Keratinocyte (primary cell): ENCODE results near the gene DCDC2. TPM values are rescaled to one million over a fixed set of nuclear protein-coding genes. Genes with fewer than 3 reads are reported as not detected.

Experiments used
- DNase-seq: peaks from one replicate; pipeline ENCODE4 v3.0.0-alpha.2; 2011; ENCODE audit warnings: low read depth, missing footprints, low spot score
- FAIRE-seq: peaks from 2 replicates; lab custom pipeline; 2011; peaks lifted over from hg19 to GRCh38; lab: Jason Lieb, UNC
- H2AFZ ChIP-seq: 2 replicates; pipeline ENCODE4 v1.6.0; 2012; ENCODE audit warnings: low read length, control low read depth, inconsistent platforms; ENCODE audit not compliant: control insufficient read depth
- H3K27ac ChIP-seq: 2 replicates; pipeline ENCODE4 v1.5.1; 2011; ENCODE audit warnings: low read length; ENCODE audit not compliant: control insufficient read depth, insufficient read depth
- H3K27me3 ChIP-seq: 3 replicates; pipeline ENCODE4 v1.6.0; 2011; ENCODE audit warnings: low read length; ENCODE audit not compliant: control insufficient read depth, insufficient read depth; ENCODE audit errors: extremely low read depth
- H3K36me3 ChIP-seq, 2 experiments: 2 replicates in 1 of 2; 3 replicates in 1 of 2; pipeline ENCODE4 v1.5.1; 2011; ENCODE audit warnings: low read length in 2 of 2, mild to moderate bottlenecking in 1 of 2; ENCODE audit not compliant: control insufficient read depth in 2 of 2, insufficient read depth in 2 of 2; ENCODE audit errors: extremely low read depth in 1 of 2
- H3K4me1 ChIP-seq: 3 replicates; pipeline ENCODE4 v1.5.1; 2011; ENCODE audit warnings: low read length; ENCODE audit not compliant: control insufficient read depth, insufficient read depth; ENCODE audit errors: extremely low read depth
- H3K4me2 ChIP-seq: 3 replicates; pipeline ENCODE4 v1.6.0; 2011; ENCODE audit warnings: low read depth, low read length; ENCODE audit not compliant: control insufficient read depth, insufficient read depth; ENCODE audit errors: extremely low read depth
- H3K4me3 ChIP-seq, 3 experiments: fragments of 200-600 bp in 1 of 3; sonication (generic) in 1 of 3; 2 replicates in 2 of 3; 3 replicates in 1 of 3; pipeline ENCODE4 v1.5.1; 2011 to 2016; ENCODE audit warnings: low read length in 3 of 3, mild to moderate bottlenecking in 3 of 3, control low read depth in 2 of 3, inconsistent platforms in 1 of 3, low read depth in 1 of 3, mixed read lengths in 1 of 3, mixed run types in 1 of 3, moderate library complexity in 1 of 3; ENCODE audit not compliant: control insufficient read depth in 2 of 3, insufficient read depth in 2 of 3; ENCODE audit errors: extremely low read depth in 1 of 3
- H3K79me2 ChIP-seq: 2 replicates; pipeline ENCODE4 v1.6.0; 2012; ENCODE audit warnings: low read length; ENCODE audit not compliant: control insufficient read depth, insufficient read depth
- H3K9ac ChIP-seq: 3 replicates; pipeline ENCODE4 v1.6.0; 2011; ENCODE audit warnings: low read length; ENCODE audit not compliant: control insufficient read depth, insufficient read depth; ENCODE audit errors: extremely low read depth
- H3K9me1 ChIP-seq: 3 replicates; pipeline ENCODE4 v1.6.0; 2011; ENCODE audit warnings: low read length; ENCODE audit not compliant: control insufficient read depth, insufficient read depth; ENCODE audit errors: extremely low read depth
- H3K9me3 ChIP-seq: 2 replicates; pipeline ENCODE4 v1.5.1; 2012; ENCODE audit warnings: low read depth, low read length; ENCODE audit not compliant: control insufficient read depth
- H4K20me1 ChIP-seq: 3 replicates; pipeline ENCODE4 v1.6.0; 2011; ENCODE audit warnings: low read length; ENCODE audit not compliant: control insufficient read depth, insufficient read depth; ENCODE audit errors: extremely low read depth
- EZH2 ChIP-seq: IDR thresholded peaks from one replicate; pipeline ENCODE4 v1.6.1; 2012; ENCODE audit warnings: inconsistent platforms, mild to moderate bottlenecking, low read length, moderate library complexity
- dilution Hi-C: fragments of 300-500 bp; cut with MboI; formaldehyde crosslinking; loops from one replicate; pipeline ENCODE4 v1.7.0; 2020; ENCODE audit warnings: low sequenced_read_pairs; ENCODE audit not compliant: extremely low pct_ligation_motif_present
- polyA plus RNA-seq, 5 experiments: library from polyadenylated mRNA; depleted of rRNA in 3 of 5; stranded (reverse) in 3 of 5; stranded (forward) in 1 of 5; unstranded in 1 of 5; fragments of >200 nt; gene quantifications; 1 replicate in 1 of 5; 2 replicates in 3 of 5; 3 replicates in 1 of 5; pipeline versions ENCODE4 v1.2.1 to v1.2.3, GENCODE V29; 2011 to 2012; ENCODE audit warnings: missing spikeins in 2 of 5, low read depth in 1 of 5, low replicate concordance in 1 of 5
- TF ChIP-seq, protein P1 (sequence below), 3 experiments: IDR thresholded peaks in 1 of 3; conservative IDR thresholded peaks in 1 of 3; optimal IDR thresholded peaks in 1 of 3; 2 replicates in 2 of 3; 3 replicates in 1 of 3; pipeline versions ENCODE3 to v1.5.1; 2011; ENCODE audit warnings: low read length in 3 of 3, mild to moderate bottlenecking in 3 of 3, moderate library complexity in 2 of 3, control low read depth in 1 of 3, inconsistent platforms in 1 of 3; ENCODE audit not compliant: insufficient read depth in 2 of 3; ENCODE audit errors: extremely low read depth in 1 of 3

DCDC2 gene
- polyA plus RNA-seq, 1 donor (not counting 4 experiments of a cell fraction or from before 2014, with no cell fraction given): 0.10 TPM

DNA sequence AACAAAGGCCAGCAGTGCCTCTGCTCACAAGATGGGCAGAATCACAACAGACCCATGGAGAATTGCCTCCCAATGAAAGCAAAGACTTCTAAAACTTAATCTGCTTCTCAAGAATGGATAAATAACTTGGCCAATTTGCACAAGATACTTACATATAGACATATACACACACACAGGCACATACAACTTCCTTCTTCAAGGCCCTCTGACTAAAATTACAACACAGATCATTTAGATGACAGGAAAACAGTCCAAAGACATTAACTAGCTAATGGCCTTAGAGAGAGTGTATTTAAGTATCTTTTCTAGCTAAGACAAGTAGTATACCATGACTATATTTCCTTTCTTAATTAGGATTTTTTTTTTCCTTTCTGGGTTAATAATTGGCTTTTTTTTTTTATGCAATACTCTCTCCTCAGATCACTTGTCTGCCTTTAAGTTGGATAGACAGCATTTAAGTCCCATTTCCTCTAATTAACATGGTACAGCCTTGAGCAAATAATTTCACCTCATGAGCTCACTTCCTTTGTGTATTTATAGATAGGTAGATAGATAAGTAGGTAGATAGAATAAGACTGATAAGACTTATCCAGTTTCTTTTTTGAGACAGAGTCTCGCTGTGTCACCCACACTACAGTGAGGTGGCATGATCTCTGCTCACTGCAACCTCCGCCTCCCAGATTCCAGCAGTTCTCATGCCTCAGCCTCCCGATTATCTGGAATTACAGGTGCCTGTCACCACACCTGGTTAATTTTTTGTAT is 161.8 kb downstream of the DCDC2 start:
- H2AFZ ChIP-seq: no peak overlapping the region
- TF ChIP-seq, protein P1, sequence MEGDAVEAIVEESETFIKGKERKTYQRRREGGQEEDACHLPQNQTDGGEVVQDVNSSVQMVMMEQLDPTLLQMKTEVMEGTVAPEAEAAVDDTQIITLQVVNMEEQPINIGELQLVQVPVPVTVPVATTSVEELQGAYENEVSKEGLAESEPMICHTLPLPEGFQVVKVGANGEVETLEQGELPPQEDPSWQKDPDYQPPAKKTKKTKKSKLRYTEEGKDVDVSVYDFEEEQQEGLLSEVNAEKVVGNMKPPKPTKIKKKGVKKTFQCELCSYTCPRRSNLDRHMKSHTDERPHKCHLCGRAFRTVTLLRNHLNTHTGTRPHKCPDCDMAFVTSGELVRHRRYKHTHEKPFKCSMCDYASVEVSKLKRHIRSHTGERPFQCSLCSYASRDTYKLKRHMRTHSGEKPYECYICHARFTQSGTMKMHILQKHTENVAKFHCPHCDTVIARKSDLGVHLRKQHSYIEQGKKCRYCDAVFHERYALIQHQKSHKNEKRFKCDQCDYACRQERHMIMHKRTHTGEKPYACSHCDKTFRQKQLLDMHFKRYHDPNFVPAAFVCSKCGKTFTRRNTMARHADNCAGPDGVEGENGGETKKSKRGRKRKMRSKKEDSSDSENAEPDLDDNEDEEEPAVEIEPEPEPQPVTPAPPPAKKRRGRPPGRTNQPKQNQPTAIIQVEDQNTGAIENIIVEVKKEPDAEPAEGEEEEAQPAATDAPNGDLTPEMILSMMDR (optimal IDR thresholded peaks at IDR 0.05 in 1 of 3, IDR thresholded peaks at IDR 0.05 in 1 of 3, conservative IDR thresholded peaks at IDR 0.05 in 1 of 3; ENCODE audit: extremely low read depth in 1 of 3, insufficient read depth in 2 of 3, low read length in 3 of 3): no peak
- TF ChIP-seq EZH2: no peak
- no peaks in the 10 kb centered on the region for H3K79me2 ChIP-seq
- dilution Hi-C loops: no loop called here
- H3K4me2 ChIP-seq: no peak overlapping the region
- no peaks in the 10 kb centered on the region for H4K20me1 ChIP-seq
- no peaks in the 10 kb centered on the region for H3K4me1 ChIP-seq
- H3K4me3 ChIP-seq: no peak overlapping the region
- no peaks in the 10 kb centered on the region for H3K36me3 ChIP-seq
- no peaks in the 10 kb centered on the region for H3K9me1 ChIP-seq
- H3K9ac ChIP-seq: no peak overlapping the region
- H3K27ac ChIP-seq: no peak overlapping the region
- FAIRE-seq (no peak), DNase-seq (no peak)
- no peaks in the 10 kb centered on the region for H3K27me3 ChIP-seq
- no peaks in the 10 kb centered on the region for H3K9me3 ChIP-seq

DNA sequence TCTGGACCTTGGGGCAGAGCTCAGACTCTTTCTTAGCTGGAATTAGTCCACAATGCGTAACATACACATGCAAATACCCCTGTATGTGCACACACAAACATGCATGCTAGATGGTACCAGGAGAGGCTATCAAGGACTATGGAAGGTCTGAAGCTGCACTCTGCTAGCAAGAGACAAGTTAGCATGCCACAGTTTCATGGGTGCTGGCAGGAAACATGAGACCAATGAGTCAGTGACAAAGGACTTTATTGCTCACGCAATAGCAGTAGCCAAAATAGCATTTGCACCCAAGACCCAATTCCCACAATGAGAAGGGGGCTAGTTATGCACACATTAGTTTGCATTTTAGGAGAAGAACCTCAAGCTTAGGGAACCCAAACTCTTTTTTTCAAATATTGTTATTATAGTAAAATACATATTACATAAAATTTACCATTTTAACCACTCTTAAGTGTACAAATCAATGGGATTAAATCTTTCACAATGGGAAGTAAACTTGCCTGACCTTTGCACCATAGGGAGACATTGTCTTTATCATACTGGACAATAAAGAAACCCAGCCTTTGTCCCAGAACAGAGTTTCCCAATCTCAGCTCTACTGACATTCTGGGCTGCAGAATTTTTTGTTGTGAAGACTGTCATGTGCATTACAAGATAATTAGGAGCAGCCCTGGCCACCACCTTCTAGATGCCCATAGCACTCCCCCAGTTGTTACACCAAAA is 162.7 kb downstream of the DCDC2 start:
- H3K4me2 ChIP-seq: no peak overlapping the region
- no peak overlapping the region for H3K9ac ChIP-seq
- H4K20me1 ChIP-seq: no peaks in the 10 kb centered on the region
- no peaks in the 10 kb centered on the region for H3K9me1 ChIP-seq
- TF ChIP-seq, protein P1 (optimal IDR thresholded peaks at IDR 0.05 in 1 of 3, IDR thresholded peaks at IDR 0.05 in 1 of 3, conservative IDR thresholded peaks at IDR 0.05 in 1 of 3; ENCODE audit: extremely low read depth in 1 of 3, insufficient read depth in 2 of 3, low read length in 3 of 3): no peak
- no peak for TF ChIP-seq EZH2
- H3K27ac ChIP-seq: no peak overlapping the region
- H2AFZ ChIP-seq: no peak overlapping the region
- no peaks in the 10 kb centered on the region for H3K79me2 ChIP-seq
- DNase-seq: no peak
- FAIRE-seq: no peak
- dilution Hi-C loops: no loop called here
- no peak overlapping the region for H3K4me3 ChIP-seq
- H3K9me3 ChIP-seq: no peaks in the 10 kb centered on the region
- no peaks in the 10 kb centered on the region for H3K36me3 ChIP-seq
- H3K4me1 ChIP-seq: no peaks in the 10 kb centered on the region
- no peaks in the 10 kb centered on the region for H3K27me3 ChIP-seq
